Esophagus muscularis mucosa (tissue), 3 donors: ENCODE measurements around the gene RNF220.

Experiments
- CTCF ChIP-seq, 3 experiments: fragments of 200-600 bp in 2 of 3; fragments of 450-650 bp in 1 of 3; sonication (generic) in 2 of 3; IDR thresholded peaks; one replicate each; pipeline ENCODE4 v1.5.1; 2017 to 2019; ENCODE audit warnings: antibody characterized with exemption in 3 of 3, mild to moderate bottlenecking in 2 of 3, moderate library complexity in 1 of 3
- POLR2A ChIP-seq: fragments of 450-650 bp; IDR thresholded peaks from one replicate; pipeline ENCODE4 v1.6.1; 2017; ENCODE audit warnings: antibody characterized with exemption, moderate library complexity, mild to moderate bottlenecking, low read depth
- POLR2AphosphoS5 ChIP-seq, 2 donors: sonication (generic); formaldehyde crosslinking; IDR thresholded peaks; one replicate each; pipeline ENCODE4 v1.6.1; 2017; ENCODE audit warnings: antibody characterized with exemption in 2 of 2

DNA sequence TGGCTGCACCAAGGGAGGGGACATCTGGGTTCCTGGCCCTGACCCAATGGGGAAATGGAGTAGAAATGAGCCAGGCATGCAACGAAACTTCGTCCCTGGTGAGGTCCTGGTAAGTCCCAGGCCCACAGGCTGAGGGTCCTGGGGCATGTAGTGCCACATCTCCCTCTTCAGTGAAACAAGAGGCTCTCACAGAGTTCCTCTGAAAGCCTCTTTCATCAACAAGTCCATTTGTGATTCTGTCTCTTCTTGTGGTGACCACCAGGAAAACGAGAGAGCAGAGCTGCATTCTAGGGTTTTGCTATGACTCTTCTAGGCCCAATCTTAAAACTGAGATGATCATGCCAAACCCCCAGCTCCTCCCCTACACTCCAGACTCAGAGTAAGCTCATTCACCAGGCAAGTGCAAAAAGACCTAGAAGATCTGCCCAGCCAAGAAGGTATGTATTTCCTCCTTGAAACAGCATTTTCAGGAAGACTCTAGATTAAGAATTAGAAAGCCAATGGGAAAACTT, 24.3 kb upstream of the RNF220 start:
- TF ChIP-seq CTCF (IDR thresholded peaks at IDR 0.05) (no peak), POLR2A (no peak), POLR2AphosphoS5 (IDR thresholded peaks at IDR 0.05) (no peak)
